GM10248 (cell line): Measurements from ENCODE around the gene PRKCZ.

ENCODE experiments used
- CTCF ChIA-PET: fragments of 300-600 bp; sonication (Branson Sonifier 250); formaldehyde crosslinking; extraction: SDS; loops from one replicate; lab custom pipeline; 2021; ENCODE audit warnings: antibody characterized with exemption; lab: Yijun Ruan, JAX
- POLR2A ChIA-PET: fragments of 350-650 bp; sonication (Branson Sonifier 250); formaldehyde crosslinking; extraction: SDS; loops from one replicate; lab custom pipeline; 2020; ENCODE audit warnings: antibody characterized with exemption; lab: Yijun Ruan, JAX
- DNase-seq: peaks from one replicate; pipeline ENCODE4 v3.0.0; 2012; ENCODE audit errors: extremely low spot score
- CTCF ChIP-seq: IDR thresholded peaks from 2 replicates; pipeline ENCODE4 v1.5.1; 2012; ENCODE audit warnings: mild to moderate bottlenecking, low read depth; ENCODE audit errors: extremely low read depth, missing control alignments, control extremely low read depth

The PRKCZ gene

GRCh38 chr1:2019571-2020309 lies 30.5 kb upstream of the PRKCZ start:
- no peak for TF ChIP-seq CTCF
- no peak for DNase-seq
- ChIA-PET POLR2A (no interaction called here), CTCF (interaction anchor here (2.7 kb wide), 1 partner anchor 25 kb away, joined by 10 read pairs; no protein-coding TSS in a partner anchor)

GRCh38 chr1:2020310-2020655 lies 29.9 kb upstream of the PRKCZ start:
- CTCF ChIA-PET: interaction anchor here (2.7 kb wide), 1 partner anchor 24 kb away, joined by 10 read pairs; no protein-coding TSS in a partner anchor
- TF ChIP-seq CTCF: no peak
- DNase-seq: no peak
- POLR2A ChIA-PET: no interaction called here

- no peak for TF ChIP-seq CTCF
- ChIA-PET CTCF (interaction anchor here (2.7 kb wide), 1 partner anchor 23 kb away, joined by 10 read pairs; no protein-coding TSS in a partner anchor), POLR2A (no interaction called here)
- no peak for DNase-seq
These were observed 28.7 kb upstream of the PRKCZ start for GRCh38 chr1:2021550-2021949.

GRCh38 chr1:2022063-2022770 lies 28.0 kb upstream of the PRKCZ start:
- CTCF ChIA-PET: interaction anchor here (2.7 kb wide), 1 partner anchor 22 kb away, joined by 10 read pairs; no protein-coding TSS in a partner anchor
- POLR2A ChIA-PET: no interaction called here
- TF ChIP-seq CTCF: no peak
- DNase-seq: no peak

DNA sequence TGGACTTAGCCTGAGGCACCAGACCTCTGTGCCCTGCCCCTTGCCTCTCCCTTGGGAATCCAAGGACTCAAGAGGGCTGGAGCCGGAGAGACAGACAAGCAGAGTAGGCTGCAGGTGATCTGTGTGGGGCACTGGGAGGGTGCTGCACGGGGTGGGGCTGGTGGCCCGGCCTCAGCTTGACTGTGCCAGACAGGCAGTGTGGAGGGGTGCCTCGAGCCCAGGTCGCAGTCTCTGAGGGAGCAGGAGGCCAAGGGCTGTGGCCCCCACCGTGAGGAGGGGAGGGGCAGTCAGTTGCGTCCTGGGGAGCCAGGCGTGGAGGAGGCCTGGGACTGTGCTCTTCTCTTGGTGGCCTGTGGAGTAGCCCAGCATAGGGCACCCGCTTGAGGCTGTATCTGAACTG lies 27.0 kb upstream of the PRKCZ start:
- TF ChIP-seq CTCF: no peak
- ChIA-PET CTCF (no interaction called here), POLR2A (no interaction called here)
- no peak for DNase-seq

DNA sequence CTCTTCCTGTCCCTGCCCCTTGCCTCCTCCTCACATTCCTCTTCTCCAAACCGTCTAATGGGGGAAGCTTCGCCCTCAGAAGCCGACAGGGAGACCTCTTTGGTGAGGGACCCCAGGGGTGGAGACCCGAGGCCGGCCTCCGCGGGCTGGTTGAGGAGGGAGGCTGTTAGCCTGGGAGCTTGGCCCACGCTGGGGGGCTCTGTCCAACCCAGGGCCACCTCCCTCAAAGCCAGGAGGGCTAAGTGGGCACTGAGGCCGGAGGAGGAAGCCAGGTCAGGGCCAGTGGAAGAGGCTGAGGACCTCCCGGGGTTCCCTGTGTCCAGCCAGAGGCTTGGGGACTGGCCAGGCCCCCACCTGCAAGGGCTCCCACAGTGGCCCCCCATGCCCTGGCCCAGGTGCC lies 25.8 kb upstream of the PRKCZ start:
- TF ChIP-seq CTCF: no peak
- ChIA-PET POLR2A (no interaction called here), CTCF (no interaction called here)
- DNase-seq: no peak
